H1 (cell line): ENCODE results near the gene UBAC1. TPM values are rescaled to one million over a fixed set of nuclear protein-coding genes. Genes with fewer than 3 reads are reported as not detected.
A peak's percentile ranks its signal among the peaks of the same experiment; 100 is the strongest.

Source experiments
- CTCF ChIA-PET: fragments of 300-600 bp; sonication (Branson Sonifier 250); formaldehyde crosslinking; loops from one replicate; lab custom pipeline; 2021; ENCODE audit not compliant: partially characterized antibody; lab: Charles Lee
- POLR2A ChIA-PET: fragments of 300-600 bp; sonication (Branson Sonifier 250); formaldehyde crosslinking; loops from one replicate; lab custom pipeline; 2021; ENCODE audit warnings: inconsistent platforms; ENCODE audit not compliant: partially characterized antibody; lab: Charles Lee
- DNase-seq, 2 experiments: peaks; one replicate each; pipeline versions ENCODE4 v3.0.0 to v3.0.0-alpha.2; 2010 to 2022; ENCODE audit warnings: low spot score in 2 of 2, low read depth in 1 of 2, mixed read lengths in 1 of 2
- FAIRE-seq: peaks from 2 replicates; lab custom pipeline; 2011; peaks lifted over from hg19 to GRCh38; lab: Jason Lieb, UNC
- H2AFZ ChIP-seq: 2 replicates; pipeline ENCODE4 v1.8.1; 2012; ENCODE audit warnings: low read length, inconsistent platforms
- H2AK5ac ChIP-seq: 2 replicates; pipeline ENCODE4 v1.6.1; 2013; ENCODE audit warnings: low read depth, low read length
- H2BK120ac ChIP-seq: replicated peaks from 2 replicates; pipeline ENCODE3; 2013; ENCODE audit warnings: low read depth, low read length, inconsistent platforms
- H2BK12ac ChIP-seq: 2 replicates; pipeline ENCODE4 v1.6.1; 2013; ENCODE audit warnings: low read depth, low read length
- H2BK15ac ChIP-seq: 2 replicates; pipeline ENCODE4 v1.6.1; 2013; ENCODE audit warnings: low read length
- H2BK20ac ChIP-seq: 2 replicates; pipeline ENCODE4 v1.6.1; 2013; ENCODE audit warnings: low read length
- H2BK5ac ChIP-seq: 2 replicates; pipeline ENCODE4 v1.6.1; 2013; ENCODE audit warnings: low read depth, low read length
- H3K14ac ChIP-seq: 2 replicates; pipeline ENCODE4 v1.6.1; 2013; ENCODE audit warnings: inconsistent platforms; ENCODE audit not compliant: insufficient read length
- H3K18ac ChIP-seq: 2 replicates; pipeline ENCODE4 v1.6.1; 2013; ENCODE audit warnings: low read length; ENCODE audit errors: extremely low read depth
- H3K23ac ChIP-seq: 2 replicates; pipeline ENCODE4 v1.6.1; 2013; ENCODE audit warnings: inconsistent platforms; ENCODE audit not compliant: insufficient read length
- H3K23me2 ChIP-seq: 2 replicates; pipeline ENCODE4 v1.6.1; 2013; ENCODE audit warnings: low read depth, low read length
- H3K27ac ChIP-seq: 2 replicates; pipeline ENCODE4 v1.6.1; 2011; ENCODE audit warnings: low read depth, low read length, inconsistent platforms
- H3K27me3 ChIP-seq, 4 experiments: replicated peaks in 1 of 4; 1 replicate in 1 of 4; 2 replicates in 3 of 4; pipeline versions ENCODE4 v1.6.1 to v1.8.1; 2011 to 2013; ENCODE audit warnings: low read length in 3 of 4, mild to moderate bottlenecking in 3 of 4, inconsistent platforms in 2 of 4, mixed read lengths in 2 of 4, moderate library complexity in 1 of 4; ENCODE audit not compliant: control insufficient read depth in 3 of 4, insufficient read depth in 3 of 4; ENCODE audit errors: extremely low read depth in 1 of 4
- H3K36me3 ChIP-seq, 4 experiments: 2 replicates each; pipeline versions ENCODE4 v1.6.1 to v1.8.1; 2011 to 2013; ENCODE audit warnings: mild to moderate bottlenecking in 4 of 4, low read length in 3 of 4, moderate library complexity in 2 of 4, control low read depth in 1 of 4, inconsistent platforms in 1 of 4; ENCODE audit not compliant: insufficient read depth in 4 of 4, control insufficient read depth in 2 of 4
- H3K4ac ChIP-seq: replicated peaks from 2 replicates; pipeline ENCODE3; 2013; ENCODE audit warnings: low read length, low read depth, mixed read lengths, inconsistent platforms; ENCODE audit not compliant: insufficient read length
- H3K4me1 ChIP-seq, 4 experiments: replicated peaks in 1 of 4; 1 replicate in 1 of 4; 2 replicates in 3 of 4; pipeline versions ENCODE4 v1.6.1 to v1.8.1; 2011 to 2013; ENCODE audit warnings: low read length in 3 of 4, inconsistent platforms in 2 of 4, mixed read lengths in 1 of 4; ENCODE audit not compliant: insufficient read depth in 4 of 4, control insufficient read depth in 3 of 4
- H3K4me2 ChIP-seq, 2 experiments: 2 replicates each; pipeline versions ENCODE4 v1.6.1 to v1.8.1; 2011 to 2013; ENCODE audit warnings: low read depth in 2 of 2, low read length in 2 of 2, control low read depth in 1 of 2, inconsistent platforms in 1 of 2, mild to moderate bottlenecking in 1 of 2; ENCODE audit not compliant: insufficient read depth in 1 of 2
- H3K4me3 ChIP-seq, 4 experiments: fragments of 200-600, 300-600 bp in 1 of 4; sonication (generic), shearing (Covaris generic), sonication (Bioruptor Twin) in 1 of 4; 2 replicates each; pipeline versions ENCODE4 v1.5.1 to v1.8.1; 2011 to 2016; ENCODE audit warnings: low read length in 4 of 4, low read depth in 3 of 4, control low read depth in 2 of 4, inconsistent platforms in 2 of 4, mild to moderate bottlenecking in 2 of 4, mixed read lengths in 1 of 4, moderate library complexity in 1 of 4; ENCODE audit not compliant: insufficient read depth in 2 of 4; ENCODE audit errors: extremely low read depth in 1 of 4
- H3K56ac ChIP-seq: replicated peaks from 2 replicates; pipeline ENCODE3; 2013; ENCODE audit warnings: low read depth, mild to moderate bottlenecking, mixed read lengths, low read length, inconsistent platforms; ENCODE audit not compliant: insufficient read length
- H3K79me1 ChIP-seq: 2 replicates; pipeline ENCODE4 v1.6.1; 2013; ENCODE audit warnings: low read depth, low read length, control low read depth
- H3K79me2 ChIP-seq, 2 experiments: 2 replicates each; pipeline versions ENCODE4 v1.6.1 to v1.8.1; 2012 to 2013; ENCODE audit warnings: low read length in 2 of 2, mild to moderate bottlenecking in 2 of 2, inconsistent platforms in 1 of 2; ENCODE audit not compliant: insufficient read depth in 2 of 2, control insufficient read depth in 1 of 2
- H3K9ac ChIP-seq, 4 experiments: replicated peaks in 1 of 4; 1 replicate in 1 of 4; 2 replicates in 3 of 4; pipeline versions ENCODE4 v1.6.1 to v1.8.1; 2011 to 2013; ENCODE audit warnings: low read depth in 3 of 4, low read length in 3 of 4, control low read depth in 2 of 4, mild to moderate bottlenecking in 2 of 4, moderate library complexity in 2 of 4, inconsistent platforms in 1 of 4; ENCODE audit errors: extremely low read depth in 1 of 4
- H3K9me3 ChIP-seq, 2 experiments: 2 replicates each; pipeline versions ENCODE4 v1.6.1 to v1.8.1; 2012 to 2013; ENCODE audit warnings: mild to moderate bottlenecking in 2 of 2, moderate library complexity in 2 of 2, control low read depth in 1 of 2, inconsistent platforms in 1 of 2, low read depth in 1 of 2, low read length in 1 of 2, mixed read lengths in 1 of 2; ENCODE audit not compliant: insufficient read depth in 2 of 2
- H4K20me1 ChIP-seq, 2 experiments: replicated peaks in 1 of 2; 2 replicates each; pipeline versions ENCODE3 to v1.8.1; 2011 to 2013; ENCODE audit warnings: inconsistent platforms in 2 of 2, low read length in 2 of 2, mild to moderate bottlenecking in 1 of 2; ENCODE audit not compliant: insufficient read depth in 2 of 2, control insufficient read depth in 1 of 2
- H4K5ac ChIP-seq: 2 replicates; pipeline ENCODE4 v1.6.1; 2013; ENCODE audit warnings: low read length, low read depth, mixed read lengths, inconsistent platforms; ENCODE audit not compliant: insufficient read length
- H4K8ac ChIP-seq: 2 replicates; pipeline ENCODE4 v1.8.0; 2013; ENCODE audit warnings: mild to moderate bottlenecking, moderate library complexity, low read length, inconsistent platforms; ENCODE audit not compliant: insufficient read depth; ENCODE audit errors: extremely low read depth
- H4K91ac ChIP-seq: replicated peaks from 2 replicates; pipeline ENCODE3; 2013; ENCODE audit warnings: low read length, mixed read lengths, inconsistent platforms; ENCODE audit not compliant: insufficient read length
- BCL11A ChIP-seq, 2 experiments: IDR thresholded peaks; one replicate each; pipeline ENCODE4 v1.6.1; 2011; ENCODE audit warnings: low read depth in 2 of 2, low read length in 2 of 2, mild to moderate bottlenecking in 2 of 2
- EGR1 ChIP-seq: IDR thresholded peaks from 2 replicates; pipeline ENCODE4 v1.6.1; 2011; ENCODE audit warnings: low read depth, low read length, borderline replicate concordance
- FOSL1 ChIP-seq: IDR thresholded peaks from 2 replicates; pipeline ENCODE4 v1.6.1; 2011; ENCODE audit warnings: mild to moderate bottlenecking, low read depth, low read length, moderate library complexity; ENCODE audit not compliant: insufficient read depth
- JUND ChIP-seq: IDR thresholded peaks from 2 replicates; pipeline ENCODE4 v1.6.1; 2011; ENCODE audit warnings: mild to moderate bottlenecking, improper control_type of control experiment, low read length
- KDM4A ChIP-seq: IDR thresholded peaks from one replicate; pipeline ENCODE4 v1.7.1; 2012; ENCODE audit warnings: low read depth, mild to moderate bottlenecking, moderate library complexity, low read length, inconsistent platforms; ENCODE audit not compliant: severe bottlenecking
- PHF8 ChIP-seq: fragments of 200-600 bp; sonication (generic); conservative IDR thresholded peaks from 2 replicates; pipeline ENCODE4 v1.7.1; 2012; ENCODE audit warnings: low read depth, mild to moderate bottlenecking, inconsistent platforms, low read length, moderate library complexity
- POLR2AphosphoS5 ChIP-seq: IDR thresholded peaks from 2 replicates; pipeline ENCODE4 v1.6.1; 2011; ENCODE audit warnings: low read depth, low read length
- RBBP5 ChIP-seq: IDR thresholded peaks from 2 replicates; pipeline ENCODE4 v1.7.1; 2012; ENCODE audit warnings: low read depth, mild to moderate bottlenecking, inconsistent platforms, low read length, moderate library complexity, borderline replicate concordance
- SAP30 ChIP-seq: fragments of 300-600 bp; sonication (generic); IDR thresholded peaks from 2 replicates; pipeline ENCODE4 v1.7.1; 2012; ENCODE audit warnings: low read length, moderate library complexity, mild to moderate bottlenecking, inconsistent platforms; ENCODE audit not compliant: insufficient read depth, insufficient replicate concordance
- TAF1 ChIP-seq: IDR thresholded peaks from 2 replicates; pipeline ENCODE4 v1.6.1; 2011; ENCODE audit warnings: mild to moderate bottlenecking, low read depth, low read length
- TAF7 ChIP-seq: optimal IDR thresholded peaks from 2 replicates; pipeline ENCODE3; 2011; ENCODE audit warnings: low read depth, mild to moderate bottlenecking, inconsistent platforms, low read length, moderate library complexity, borderline replicate concordance
- WGBS, 2 experiments: shearing (Covaris generic) in 1 of 2; methylation state at CpG; one replicate each; pipeline versions ENCODE4 v1.1.6 to v1.1.7; 2013 to 2015; ENCODE audit warnings: low lambda C conversion rate in 2 of 2, mixed read lengths in 2 of 2, inconsistent platforms in 1 of 2, low coverage in 1 of 2, missing lambda C conversion rate in 1 of 2; ENCODE audit not compliant: insufficient replicate concordance in 2 of 2, insufficient coverage in 1 of 2, insufficient read length in 1 of 2; ENCODE audit errors: extremely low coverage in 1 of 2, missing lambda C conversion rate in 1 of 2; 5-methylcytosine and 5-hydroxymethylcytosine counted together
- polyA plus RNA-seq, 7 experiments: library from polyadenylated mRNA; depleted of rRNA in 3 of 7; stranded (reverse) in 5 of 7; unstranded in 2 of 7; fragments of >200 nt in 5 of 7; fragments of 200-250 nt in 2 of 7; gene quantifications; 1 replicate in 5 of 7; 2 replicates in 1 of 7; 4 replicates in 1 of 7; pipeline versions ENCODE4 v1.2.1 to v1.2.3, GENCODE V29; 2011 to 2013; ENCODE audit warnings: missing spikeins in 2 of 7, mixed read lengths in 2 of 7
- total RNA-seq: library from RNA; stranded (reverse); fragmentation: NEBNext Ultra II Directional; extraction: Animal tissue kit (Norgen Biotek cat#: 25700); gene quantifications from 2 replicates; pipeline ENCODE4 v1.2.1, GENCODE V29; 2021

Gene UBAC1
- total and polyA plus RNA-seq, 2 of the 8 experiments (the other 6 are each of a cell fraction or from before 2014, with no cell fraction given): 59.3 to 85.2 TPM

- DNase-seq: no peak
- H3K14ac ChIP-seq: no peak overlapping the region
- peak overlapping the region; percentile 64; the same call in 1 of the 2 replicates for H4K8ac ChIP-seq
- H3K4ac ChIP-seq: peak overlapping the region; percentile 81
- H3K56ac ChIP-seq: no peak overlapping the region
- no peak overlapping the region for H2BK12ac ChIP-seq
- FAIRE-seq: no peak
- no peaks in the 10 kb centered on the region for H3K79me2 ChIP-seq
- no peak overlapping the region for H2BK20ac ChIP-seq
- peak overlapping the region; percentile 94 for H4K91ac ChIP-seq
- H3K36me3 ChIP-seq: no peaks in the 10 kb centered on the region; a peak in 1 of 8 replicates
- TF ChIP-seq RBBP5 (no peak), PHF8 (no peak), BCL11A (IDR thresholded peaks at IDR 0.05; ENCODE audit: low read depth in 2 of 2, low read length in 2 of 2) (no peak), KDM4A (no peak), SAP30 (no peak), FOSL1 (no peak), POLR2AphosphoS5 (no peak), TAF1 (no peak), TAF7 (no peak), EGR1 (no peak), JUND (no peak)
- no peak overlapping the region for H3K27ac ChIP-seq
- H4K5ac ChIP-seq: no peak overlapping the region
- no peaks in the 10 kb centered on the region for H3K9me3 ChIP-seq
- no peak overlapping the region for H2AFZ ChIP-seq
- peak overlapping the region; percentile 60 for H3K18ac ChIP-seq
- H3K27me3 ChIP-seq: no peaks in the 10 kb centered on the region
- H2BK5ac ChIP-seq: 0 out of 2 replicates have a peak overlapping the region, but pooled peaks have one; percentile 81
- no peak overlapping the region for H3K4me3 ChIP-seq
- CTCF ChIA-PET: interaction anchor here (0.8 kb wide), 1 partner anchor 73 kb away, joined by 3 read pairs; no protein-coding TSS in a partner anchor
- no peaks in the 10 kb centered on the region for H3K23me2 ChIP-seq
- H3K4me1 ChIP-seq: peaks cover 0 to 55% (median 37%) of the 10 kb centered on the region in 4 experiments; a peak in 6 of 7 replicates
- peaks cover 0 to 5% of the 10 kb centered on the region in 2 experiments for H4K20me1 ChIP-seq
- H3K9ac ChIP-seq: no peak overlapping the region
- peak overlapping the region; percentile 97; the same call in 1 of the 2 replicates for H2BK15ac ChIP-seq
- H3K23ac ChIP-seq: no peak overlapping the region
- H3K4me2 ChIP-seq: no peak overlapping the region
- no peak overlapping the region for H2BK120ac ChIP-seq
- no peak overlapping the region for H2AK5ac ChIP-seq
- POLR2A ChIA-PET: interaction anchor here (1.8 kb wide), 1 partner anchor 41 kb away, joined by 6 read pairs; no protein-coding TSS in a partner anchor
- 87% methylated on average over 17 of the region's 17 CpGs; no CpG with 5 or more reads in 1 of the 2 experiments for WGBS, 2 experiments
- H3K79me1 ChIP-seq: peaks cover 3% of the 10 kb centered on the region; the same call in 1 of the 2 replicates
Measured at GRCh38 chr9:136010176-136010575, 49.0 kb upstream of the UBAC1 start.
